Activated naive CD4-positive, alpha-beta T cell treated with anti-CD3 and anti-CD28 coated beads for 36 hours (primary cell): ENCODE results near the gene MAL. TPM values are rescaled to one million over a fixed set of nuclear protein-coding genes. Genes with fewer than 3 reads are reported as not detected.

ENCODE experiments used
- CTCF ChIA-PET: fragments of 350-600 bp; sonication (Branson Sonifier 250); formaldehyde crosslinking; loops from one replicate; lab custom pipeline; 2021; ENCODE audit warnings: antibody characterized with exemption; lab: Charles Lee
- DNase-seq: peaks from one replicate; pipeline ENCODE4 v3.0.0-alpha.2; 2020
- H3K27ac Mint-ChIP-seq: one replicate; pipeline ENCODE4 v1.8.0; 2021; ENCODE audit warnings: mild to moderate bottlenecking, mixed read lengths
- H3K27me3 Mint-ChIP-seq: one replicate; pipeline ENCODE4 v1.8.0; 2021; ENCODE audit warnings: low read depth, mixed read lengths
- H3K36me3 Mint-ChIP-seq: one replicate; pipeline ENCODE4 v1.8.0; 2021; ENCODE audit warnings: low read depth, mixed read lengths
- H3K4me1 Mint-ChIP-seq: one replicate; pipeline ENCODE4 v1.8.0; 2021; ENCODE audit warnings: low read depth, mixed read lengths
- H3K4me3 Mint-ChIP-seq: one replicate; pipeline ENCODE4 v1.8.0; 2021; ENCODE audit warnings: mild to moderate bottlenecking, moderate library complexity, mixed read lengths
- H3K9me3 Mint-ChIP-seq: one replicate; pipeline ENCODE4 v1.8.0; 2021; ENCODE audit warnings: mixed read lengths
- intact Hi-C: fragments of 100-400 bp; cut with micrococcal nuclease; formaldehyde crosslinking; loops from one replicate; pipeline ENCODE4 v1.15.1; 2023
- total RNA-seq, 2 experiments: library from RNA; stranded (reverse); gene quantifications; one replicate each; pipeline ENCODE4 v1.2.3, GENCODE V29; 2021

The MAL gene
- total RNA-seq, 2 experiments from 2014 or later = 22.3 to 23.5 TPM

DNA sequence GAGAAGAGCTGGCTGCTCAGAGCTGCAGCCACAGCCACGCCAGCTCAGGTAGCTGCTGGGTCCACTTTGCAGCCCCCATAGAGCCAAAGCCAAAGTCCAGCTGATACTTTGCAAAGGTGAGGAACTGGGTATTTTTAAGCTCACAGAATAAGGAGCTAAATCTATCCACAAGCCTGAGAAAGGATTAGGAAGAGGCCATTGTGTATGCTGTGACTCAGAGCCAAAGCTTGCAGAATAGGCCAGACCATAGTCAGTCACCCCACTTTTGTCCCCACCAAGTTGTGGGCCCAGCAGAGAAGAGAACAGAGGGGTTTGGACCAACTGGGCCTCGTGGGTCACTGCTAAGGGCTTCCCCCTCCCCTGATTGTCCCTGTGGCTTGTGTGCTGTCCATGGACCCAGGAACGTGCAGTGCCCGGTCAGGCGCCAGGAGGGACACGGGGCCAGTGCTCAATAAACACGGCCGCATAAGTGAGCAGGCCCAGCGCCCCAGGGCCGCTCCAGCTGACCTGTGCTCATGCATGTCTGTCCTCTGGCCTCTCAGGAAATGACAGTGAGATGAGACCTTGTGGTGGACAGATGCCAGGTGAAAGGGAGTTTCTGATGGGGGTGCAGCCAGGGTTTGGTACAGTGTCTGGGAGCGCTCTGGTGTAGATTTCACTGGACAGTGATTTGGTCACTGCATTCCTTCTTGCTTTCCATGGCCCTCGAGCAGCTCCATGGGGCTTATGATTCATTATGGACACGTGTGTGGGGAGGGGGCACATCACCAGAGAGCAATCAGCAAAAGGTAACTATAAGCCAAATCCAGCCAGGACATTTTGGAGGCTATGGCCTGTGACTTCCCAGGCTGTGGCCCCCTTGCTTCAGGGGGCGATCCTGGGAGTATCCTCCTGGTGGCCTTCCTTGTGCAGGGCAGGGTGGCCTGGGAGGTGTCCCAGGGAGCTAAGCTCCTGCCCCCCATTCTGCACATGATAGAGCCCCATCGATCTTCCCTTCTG is 31.3 kb downstream of the MAL start:
- intact Hi-C loops = no loop called here
- H3K4me3 Mint-ChIP-seq = no peak overlapping the region
- H3K4me1 Mint-ChIP-seq = peaks cover 64% of the 10 kb centered on the region

DNA sequence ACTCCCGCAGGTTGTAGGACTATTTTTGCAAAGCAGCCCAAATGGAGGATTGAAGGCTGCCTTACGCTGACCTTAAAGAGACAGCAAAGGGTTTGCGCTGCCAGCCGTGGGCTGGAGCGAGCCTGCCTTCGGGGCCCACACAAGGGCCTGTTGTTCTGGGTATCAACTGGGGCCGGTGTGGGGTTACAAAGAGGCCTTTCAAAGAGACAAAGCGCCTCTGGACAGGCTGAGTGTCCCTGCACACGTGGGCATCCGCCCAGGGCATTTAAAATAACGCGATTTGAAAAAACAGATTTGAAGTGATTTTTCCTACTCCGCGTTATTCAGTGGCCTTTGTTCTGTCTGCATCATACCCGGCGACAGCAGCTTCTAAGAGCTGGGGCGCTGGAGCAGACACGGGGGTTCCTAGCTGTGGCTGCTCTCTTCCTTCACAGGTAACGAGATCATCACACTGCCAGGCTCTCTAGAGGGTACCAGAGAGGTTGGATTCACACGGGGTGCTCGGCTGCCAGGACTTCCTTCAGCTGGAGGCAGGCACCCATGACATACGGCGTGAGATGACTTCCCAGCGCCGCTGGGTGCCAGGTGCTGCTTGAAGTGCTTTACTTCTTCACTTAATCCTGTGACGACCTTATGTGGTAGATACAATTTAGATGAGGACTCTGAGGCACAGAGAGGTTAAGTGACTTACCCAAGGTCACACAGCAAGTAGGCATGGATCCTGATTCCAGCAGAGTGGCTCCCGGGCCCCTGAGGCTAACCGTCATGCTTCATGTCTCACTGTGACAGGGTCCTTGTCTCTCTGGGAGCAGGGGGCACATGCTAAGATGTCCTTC is 32.2 kb downstream of the MAL start:
- Mint-ChIP-seq H3K9me3 (no peaks in the 10 kb centered on the region), H3K27ac (no peak overlapping the region), H3K27me3 (no peaks in the 10 kb centered on the region), H3K36me3 (peaks cover 3% of the 10 kb centered on the region), H3K4me3 (no peak overlapping the region), H3K4me1 (peaks cover 66% of the 10 kb centered on the region)
- DNase-seq = peak; percentile 3
- CTCF ChIA-PET = interaction anchor here (0.8 to 17.7 kb wide), 3 partner anchors 15 to 33 kb away, joined by 3 to 241 read pairs (median 137); partner anchors contain the start of gene MAL
- intact Hi-C loops = no loop called here

More for the DNA sequence above, 31.3 kb downstream of the MAL start:
- Mint-ChIP-seq H3K9me3 (no peaks in the 10 kb centered on the region), H3K27ac (no peak overlapping the region), H3K36me3 (peaks cover 3% of the 10 kb centered on the region), H3K27me3 (no peaks in the 10 kb centered on the region)
- DNase-seq = no peak
- CTCF ChIA-PET = interaction anchor here (0.8 to 17.7 kb wide), 3 partner anchors 14 to 32 kb away, joined by 3 to 241 read pairs (median 137); partner anchors contain the start of gene MAL

DNA sequence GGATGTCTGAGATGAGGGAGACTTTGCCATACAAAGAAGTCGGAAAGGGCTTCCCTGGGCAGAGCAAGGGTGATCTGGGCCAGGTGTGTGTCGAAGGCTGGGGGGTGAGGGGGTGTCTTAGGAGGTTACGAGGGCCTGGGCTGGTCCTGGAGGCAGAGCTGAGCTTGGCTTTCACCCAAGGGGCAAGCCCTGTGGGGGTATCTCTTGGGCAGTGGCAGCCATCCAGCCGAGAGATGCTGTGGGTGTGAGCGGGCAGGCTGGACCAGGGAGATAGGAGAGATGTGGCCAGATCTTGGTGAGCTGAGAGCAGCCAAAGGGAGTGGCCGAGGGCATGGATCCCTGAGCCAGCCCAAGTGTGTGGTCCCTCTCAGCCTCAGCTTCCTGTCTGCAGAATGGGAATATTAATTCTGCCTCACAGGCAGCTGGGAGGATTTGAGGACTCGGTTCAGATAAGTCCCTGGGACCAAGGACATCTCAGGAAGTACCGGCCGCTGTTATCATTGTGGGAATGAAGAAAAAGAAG is 33.0 kb downstream of the MAL start:
- no peak overlapping the region for H3K4me3 Mint-ChIP-seq
- peaks cover 66% of the 10 kb centered on the region for H3K4me1 Mint-ChIP-seq
- H3K36me3 Mint-ChIP-seq = peaks cover 2% of the 10 kb centered on the region
- intact Hi-C loops = no loop called here
- CTCF ChIA-PET = interaction anchor here (17.7 kb wide), 1 partner anchor 19 kb away, joined by 241 read pairs; no protein-coding TSS in a partner anchor
- no peaks in the 10 kb centered on the region for H3K27me3 Mint-ChIP-seq
- H3K9me3 Mint-ChIP-seq = no peaks in the 10 kb centered on the region
- H3K27ac Mint-ChIP-seq = no peak overlapping the region
- peak; percentile 2 for DNase-seq

DNA sequence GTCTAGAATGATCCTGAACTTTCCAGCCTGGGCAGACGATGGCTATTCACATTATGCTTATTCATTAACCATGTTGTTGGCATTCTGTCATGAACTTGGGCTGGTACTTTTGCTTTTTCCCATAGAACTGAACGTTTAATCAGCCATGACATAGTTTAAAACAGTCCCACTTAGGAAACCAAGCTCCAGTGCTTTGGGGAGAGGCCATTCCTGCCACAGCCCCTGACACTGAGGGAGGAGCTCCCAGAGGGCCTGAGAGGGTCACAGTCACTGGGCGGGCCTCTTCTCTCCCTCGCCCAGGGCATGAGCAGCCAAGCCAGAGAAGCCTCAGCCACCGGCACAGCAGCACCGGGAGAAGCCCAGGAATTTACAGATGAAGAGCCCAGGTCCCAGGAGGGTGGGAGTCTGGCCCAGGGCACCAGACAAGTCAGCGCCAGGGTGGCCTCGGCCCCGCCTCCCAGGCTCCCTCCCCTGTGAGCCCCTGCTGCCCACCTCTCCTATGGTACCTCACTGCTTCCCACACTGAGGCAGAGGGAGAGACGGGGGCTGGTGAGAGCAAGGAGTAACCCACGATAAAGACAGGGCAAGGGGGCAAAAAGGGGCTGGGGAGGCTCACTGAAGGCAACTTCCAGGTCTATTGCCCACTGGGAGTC is 33.6 kb downstream of the MAL start:
- CTCF ChIA-PET = interaction anchor here (17.7 kb wide), 1 partner anchor 18 kb away, joined by 241 read pairs; no protein-coding TSS in a partner anchor
- Mint-ChIP-seq H3K4me1 (peaks cover 64% of the 10 kb centered on the region), H3K27ac (no peak overlapping the region), H3K27me3 (no peaks in the 10 kb centered on the region), H3K9me3 (no peaks in the 10 kb centered on the region), H3K36me3 (no peaks in the 10 kb centered on the region), H3K4me3 (no peak overlapping the region)
- no peak for DNase-seq
- intact Hi-C loops = no loop called here

DNA sequence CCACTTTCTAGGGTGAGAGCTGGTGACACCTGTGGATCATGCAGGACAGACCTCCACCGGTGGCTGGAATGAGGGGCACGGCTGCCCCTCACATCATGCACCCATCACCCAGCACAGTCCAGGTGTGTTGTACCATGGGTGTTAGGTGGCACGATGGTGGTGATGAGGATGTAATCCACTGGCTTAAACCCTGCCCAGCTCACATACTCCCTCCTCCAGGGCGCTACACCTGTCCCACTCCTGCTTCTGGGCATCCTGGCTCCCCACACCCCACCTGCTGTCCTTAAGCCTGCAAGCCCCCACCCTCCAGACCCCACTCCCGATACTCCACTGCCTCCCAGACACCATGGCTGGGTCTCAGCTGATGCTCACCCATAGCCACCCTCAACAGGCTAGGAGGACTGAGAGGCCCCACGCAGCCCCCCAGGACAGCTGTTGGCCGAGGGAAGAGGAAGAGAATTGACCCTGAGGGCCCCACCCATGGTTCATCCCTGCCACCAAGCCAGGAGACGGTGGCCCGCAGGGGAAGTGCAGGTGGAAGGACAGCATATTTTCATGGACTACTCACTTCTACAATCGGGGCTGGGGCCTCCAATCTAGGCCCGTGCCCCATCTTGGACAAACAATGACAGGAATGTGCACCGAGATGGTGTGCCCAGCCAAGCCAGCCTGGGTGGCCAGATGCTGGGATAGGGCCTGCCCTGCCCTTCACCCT is 34.3 kb downstream of the MAL start:
- no peaks in the 10 kb centered on the region for H3K36me3 Mint-ChIP-seq
- H3K27me3 Mint-ChIP-seq = no peaks in the 10 kb centered on the region
- intact Hi-C loops = no loop called here
- CTCF ChIA-PET = interaction anchor here (17.7 kb wide), 1 partner anchor 18 kb away, joined by 241 read pairs; no protein-coding TSS in a partner anchor
- no peak overlapping the region for H3K4me3 Mint-ChIP-seq
- no peak overlapping the region for H3K27ac Mint-ChIP-seq
- no peak for DNase-seq
- H3K4me1 Mint-ChIP-seq = peaks cover 58% of the 10 kb centered on the region
- H3K9me3 Mint-ChIP-seq = no peaks in the 10 kb centered on the region

DNA sequence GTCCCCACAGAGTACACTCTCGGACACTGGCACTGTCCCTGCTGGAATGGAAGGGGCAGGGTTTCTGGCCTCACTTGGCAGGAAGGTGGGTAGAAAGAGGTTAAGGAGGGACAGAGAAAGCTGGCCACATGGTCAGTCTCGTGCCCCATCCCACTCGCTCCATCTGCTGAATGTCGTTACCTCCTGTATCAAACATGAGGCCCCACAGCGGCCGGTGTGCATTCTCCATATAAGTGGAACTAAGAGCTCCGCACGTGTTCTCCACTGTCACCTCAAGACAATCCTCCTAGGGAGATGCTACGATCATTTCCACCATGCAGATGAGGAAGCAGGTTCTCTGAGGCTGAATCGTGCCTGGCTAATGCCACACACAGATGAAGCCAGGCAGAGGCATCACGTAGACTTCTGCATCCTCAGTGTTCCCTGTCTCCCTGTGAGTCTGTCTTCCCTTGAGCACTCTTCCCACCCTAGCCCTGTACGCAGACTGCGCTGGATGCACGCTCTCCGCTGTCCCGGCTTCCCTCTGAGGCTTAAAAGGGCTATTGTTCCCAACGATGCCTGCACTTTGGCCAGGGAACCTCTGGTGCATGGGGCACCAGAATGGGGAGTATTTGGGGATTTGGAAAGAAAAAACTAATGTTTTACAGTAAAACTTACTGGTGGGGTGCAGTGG is 35.1 kb downstream of the MAL start:
- Mint-ChIP-seq H3K4me3 (no peak overlapping the region), H3K27ac (no peak overlapping the region), H3K27me3 (no peaks in the 10 kb centered on the region), H3K4me1 (peaks cover 50% of the 10 kb centered on the region), H3K36me3 (no peaks in the 10 kb centered on the region), H3K9me3 (no peaks in the 10 kb centered on the region)
- no peak for DNase-seq
- intact Hi-C loops = no loop called here
- CTCF ChIA-PET = interaction anchor here (3.8 to 17.7 kb wide), 3 partner anchors 7 to 37 kb away, joined by 27 to 241 read pairs (median 51); no protein-coding TSS in a partner anchor

DNA sequence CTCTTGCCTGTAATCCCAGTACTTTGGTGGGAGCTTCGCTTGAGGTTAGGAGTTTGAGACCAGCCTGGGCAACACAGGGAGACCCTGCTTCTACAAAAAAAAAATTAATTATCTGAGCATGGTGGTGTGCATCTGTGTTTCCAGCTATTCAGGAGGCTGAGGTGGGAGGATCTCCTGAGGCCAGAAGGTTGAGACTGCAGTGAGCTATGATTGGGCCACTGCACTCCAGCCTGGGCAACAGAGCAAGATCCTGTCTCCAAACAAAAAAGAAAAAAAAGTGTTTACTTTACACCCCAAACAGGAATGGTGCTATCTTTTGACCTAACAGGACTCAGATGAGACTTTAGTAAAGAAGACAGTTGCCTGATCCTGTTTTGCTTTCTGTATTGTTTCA is 35.6 kb downstream of the MAL start:
- no peak for DNase-seq
- H3K9me3 Mint-ChIP-seq = no peaks in the 10 kb centered on the region
- CTCF ChIA-PET = interaction anchor here (3.8 to 17.7 kb wide), 3 partner anchors 8 to 38 kb away, joined by 27 to 241 read pairs (median 51); no protein-coding TSS in a partner anchor
- H3K4me1 Mint-ChIP-seq = peaks cover 45% of the 10 kb centered on the region
- intact Hi-C loops = no loop called here
- H3K36me3 Mint-ChIP-seq = no peaks in the 10 kb centered on the region
- no peaks in the 10 kb centered on the region for H3K27me3 Mint-ChIP-seq
- no peak overlapping the region for H3K27ac Mint-ChIP-seq
- H3K4me3 Mint-ChIP-seq = no peak overlapping the region

DNA sequence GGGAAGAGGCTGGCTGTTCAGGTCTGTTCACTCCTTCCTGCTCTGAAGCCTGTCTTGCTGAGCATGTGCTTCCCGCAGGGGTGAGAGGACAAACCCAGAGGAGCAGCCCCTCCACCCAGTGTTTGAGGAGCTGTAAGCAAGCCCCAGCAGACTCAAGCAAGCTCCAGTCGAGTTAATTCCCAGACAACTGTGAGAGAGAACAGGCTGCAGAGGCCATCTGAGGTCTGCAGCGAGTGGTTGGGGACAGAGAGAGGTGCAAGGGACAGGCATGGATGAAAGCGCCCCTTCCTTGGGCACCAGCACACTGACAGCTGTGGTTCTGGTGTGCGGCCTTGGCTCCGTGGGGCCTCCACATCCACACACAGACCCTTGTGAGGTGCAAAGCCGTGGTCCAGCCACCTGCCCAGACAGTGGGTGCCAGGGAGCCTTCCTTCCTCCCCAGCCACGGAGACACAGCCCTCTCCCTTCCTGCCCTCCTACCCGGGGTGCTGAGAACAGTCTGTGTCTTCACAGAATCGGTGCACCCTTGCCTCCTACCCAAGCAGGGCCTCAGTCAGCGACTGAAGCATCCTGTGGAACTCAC is 36.2 kb downstream of the MAL start:
- intact Hi-C loops = loop anchor here (1.0 kb wide), 1 partner anchor 13 kb away; no protein-coding TSS in a partner anchor
- Mint-ChIP-seq H3K9me3 (no peaks in the 10 kb centered on the region), H3K4me1 (peaks cover 39% of the 10 kb centered on the region), H3K4me3 (peak overlapping the region; percentile 51), H3K27ac (no peak overlapping the region), H3K27me3 (no peaks in the 10 kb centered on the region), H3K36me3 (no peaks in the 10 kb centered on the region)
- peak; percentile 50 for DNase-seq
- CTCF ChIA-PET = interaction anchor here (1.2 to 17.7 kb wide), 4 partner anchors 9 to 38 kb away, joined by 3 to 241 read pairs (median 39); no protein-coding TSS in a partner anchor

DNA sequence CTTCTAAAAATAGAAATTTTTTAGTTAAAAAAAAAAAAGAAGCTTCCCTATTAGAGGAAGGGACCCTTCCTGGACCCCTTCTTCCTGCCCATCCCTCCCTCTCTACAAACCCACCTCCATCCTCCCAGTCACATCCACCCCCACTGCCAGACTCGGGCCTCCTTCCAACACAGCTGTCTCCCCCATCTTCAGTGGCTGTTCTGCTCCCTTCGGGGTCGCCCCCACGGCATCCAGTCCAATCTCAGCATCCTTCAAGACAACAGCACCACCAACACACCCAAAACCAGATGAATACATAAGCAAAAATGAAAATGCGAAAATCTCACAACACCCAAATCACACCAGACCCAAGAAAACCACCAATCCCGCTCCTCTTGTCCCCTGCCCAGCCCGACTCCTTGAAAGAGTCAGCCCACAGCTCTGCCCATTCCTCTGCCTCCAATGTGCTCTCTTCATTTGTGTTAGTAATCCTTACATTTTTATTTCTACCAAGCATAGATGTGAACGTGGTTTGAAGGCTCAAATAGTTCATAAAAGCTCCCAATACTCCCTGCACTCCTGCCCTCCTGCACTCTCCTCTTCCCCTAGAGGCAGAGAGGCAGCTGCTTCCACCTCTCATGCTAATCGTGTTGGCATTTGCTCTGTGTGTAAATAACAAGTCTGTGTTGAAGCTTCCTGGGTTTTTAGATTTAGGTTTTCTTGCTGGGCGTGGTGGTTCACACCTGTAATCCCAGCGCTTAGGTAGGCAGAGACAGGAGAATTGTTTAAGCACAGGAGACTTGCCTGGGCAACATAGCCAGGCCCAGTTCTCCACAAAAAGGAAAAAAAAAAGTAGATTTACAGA is 37.0 kb downstream of the MAL start:
- peak overlapping the region; percentile 22 for H3K4me3 Mint-ChIP-seq

More for the DNA sequence above, 37.0 kb downstream of the MAL start:
- no peak for DNase-seq
- CTCF ChIA-PET = interaction anchor here (0.7 to 17.7 kb wide), 8 partner anchors 9 to 72 kb away, joined by 3 to 241 read pairs (median 6); no protein-coding TSS in a partner anchor
- intact Hi-C loops = loop anchor here (1.0 kb wide), 1 partner anchor 12 kb away; no protein-coding TSS in a partner anchor
- Mint-ChIP-seq H3K36me3 (no peaks in the 10 kb centered on the region), H3K27ac (peak overlapping the region; percentile 75), H3K4me1 (peaks cover 35% of the 10 kb centered on the region), H3K9me3 (no peaks in the 10 kb centered on the region), H3K27me3 (no peaks in the 10 kb centered on the region)
